ENCODE data around the gene ISLR. TPM values are rescaled to one million over a fixed set of nuclear protein-coding genes. Genes with fewer than 3 reads are reported as not detected.

Gene ISLR
- total and polyA plus RNA-seq, 7 experiments from 2014 or later, result not detected

GRCh38 chr15:74128785-74129585 is 44.5 kb upstream of the ISLR start:
- Mint-ChIP-seq H3K27ac (peak overlapping the region in 1 of 9 donors; percentile 80), H3K4me1 (peaks cover 12 to 30% (median 20%) of the 10 kb centered on the region in 7 donors), H3K36me3 (peaks cover 0 to 6% (median 0%) of the 10 kb centered on the region in 5 donors), H3K27me3 (peaks cover 56 to 84% (median 68%) of the 10 kb centered on the region in 5 donors), H3K9me3 (peaks cover 0 to 2% (median 0%) of the 10 kb centered on the region in 11 donors), H3K4me3 (peak overlapping the region in 5 of 10 donors; percentile 29 to 72 (median 40))
- ATAC-seq (no peak), DNase-seq (no peak)
- Histone ChIP-seq H3K4me1 (ENCODE audit: control insufficient read depth in 2 of 2, insufficient read depth in 2 of 2, low read length in 2 of 2) (peaks cover 4 to 11% of the 10 kb centered on the region in 2 donors), H3K27ac (ENCODE audit: low read depth, low read length) (no peak overlapping the region), H3K9me3 (ENCODE audit: control insufficient read depth in 2 of 3, low read length in 3 of 3) (no peaks in the 10 kb centered on the region), H3K36me3 (ENCODE audit: control insufficient read depth in 2 of 3, insufficient read depth in 3 of 3, low read length in 3 of 3) (no peaks in the 10 kb centered on the region), H3K27me3 (ENCODE audit: control insufficient read depth in 2 of 2, insufficient read depth in 2 of 2, low read length in 2 of 2) (peaks cover 0 to 13% of the 10 kb centered on the region in 2 donors), H3K4me3 (ENCODE audit: low read length) (no peak overlapping the region)
- POLR2A ChIA-PET, result no interaction called here
- CTCF ChIA-PET, result interaction anchor here (0.6 to 3.0 kb wide), 3 partner anchors 128 to 193 kb away, joined by 3 to 21 read pairs (median 5); no protein-coding TSS in a partner anchor
- intact Hi-C loops (cut with micrococcal nuclease), result loop anchor here in 1 of 2 donors (5.0 kb wide), 1 partner anchor 157 kb away; no protein-coding TSS in a partner anchor

GRCh38 chr15:74129586-74130154 is 43.8 kb upstream of the ISLR start:
- Mint-ChIP-seq H3K4me3 (peak overlapping the region in 6 of 10 donors; percentile 29 to 72 (median 40)), H3K27ac (peak overlapping the region in 1 of 9 donors; percentile 80), H3K27me3 (peaks cover 55 to 86% (median 65%) of the 10 kb centered on the region in 5 donors), H3K4me1 (peaks cover 12 to 34% (median 23%) of the 10 kb centered on the region in 7 donors), H3K36me3 (peaks cover 0 to 6% (median 0%) of the 10 kb centered on the region in 5 donors), H3K9me3 (peaks cover 0 to 2% (median 0%) of the 10 kb centered on the region in 11 donors)
- CTCF ChIA-PET, result interaction anchor here (0.6 to 3.0 kb wide), 2 partner anchors 129 to 193 kb away, joined by 5 to 21 read pairs; no protein-coding TSS in a partner anchor
- Histone ChIP-seq H3K27me3 (ENCODE audit: control insufficient read depth in 2 of 2, insufficient read depth in 2 of 2, low read length in 2 of 2) (peaks cover 0 to 16% of the 10 kb centered on the region in 2 donors), H3K9me3 (ENCODE audit: control insufficient read depth in 2 of 3, low read length in 3 of 3) (no peaks in the 10 kb centered on the region), H3K4me1 (ENCODE audit: control insufficient read depth in 2 of 2, insufficient read depth in 2 of 2, low read length in 2 of 2) (peaks cover 4 to 12% of the 10 kb centered on the region in 2 donors), H3K36me3 (ENCODE audit: control insufficient read depth in 2 of 3, insufficient read depth in 3 of 3, low read length in 3 of 3) (no peaks in the 10 kb centered on the region), H3K4me3 (ENCODE audit: low read length) (no peak overlapping the region), H3K27ac (ENCODE audit: low read depth, low read length) (no peak overlapping the region)
- POLR2A ChIA-PET, result no interaction called here
- ATAC-seq, result no peak
- intact Hi-C loops (cut with micrococcal nuclease), result loop anchor here in 1 of 2 donors (5.0 kb wide), 1 partner anchor 157 kb away; no protein-coding TSS in a partner anchor
- DNase-seq, result no peak

DNA sequence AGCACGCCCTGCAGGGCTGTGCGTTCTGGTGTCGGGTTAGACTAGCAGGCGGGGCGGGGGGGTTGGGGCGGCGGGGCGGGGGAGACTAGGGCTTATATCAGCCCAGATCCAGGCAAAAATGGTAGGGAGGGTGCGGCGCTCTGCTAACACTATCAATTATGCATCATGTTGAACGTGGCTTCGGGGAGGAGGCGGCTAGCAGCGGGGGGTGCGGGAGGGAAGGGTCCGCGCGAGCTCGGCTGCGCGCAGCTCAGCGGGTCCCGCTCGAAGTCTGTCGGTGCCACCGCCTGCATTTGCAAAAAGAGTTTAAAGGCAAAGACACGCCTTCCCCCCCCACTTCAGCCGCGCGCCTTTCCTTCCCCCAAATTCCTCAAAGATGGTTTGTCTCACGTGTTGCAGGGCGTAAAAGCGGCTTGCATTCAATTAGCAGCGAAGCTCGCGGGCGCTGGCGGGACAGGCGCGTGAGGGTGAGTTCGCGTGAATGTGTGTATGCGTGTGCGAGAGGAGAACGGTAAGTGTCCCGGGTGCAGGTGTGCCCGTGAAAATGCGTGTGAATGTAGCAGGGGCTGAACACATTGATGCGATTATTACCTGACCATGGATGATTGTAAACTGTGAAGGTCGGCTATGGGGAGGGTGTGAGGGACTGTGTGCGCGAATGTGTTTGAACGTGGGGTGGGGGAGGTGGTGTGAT is 43.2 kb upstream of the ISLR start, which contains the start of gene ISLR2:
ISLR2 (plus strand) TSS at position 432 of the 694 bp plus-strand sequence. CDS start 2,169 bp downstream, outside the sequence.
- ChIA-PET POLR2A (no interaction called here), CTCF (interaction anchor here (3.0 kb wide), 1 partner anchor 192 kb away, joined by 21 read pairs; no protein-coding TSS in a partner anchor)
- H3K27ac Mint-ChIP-seq, result peak within 1 kb of the TSS in 2 of 9 donors; percentile 51 to 80
- H3K4me3 ChIP-seq (ENCODE audit: low read length), result no peak within 1 kb of the TSS
- peak within 1 kb of the TSS in 7 of 10 donors; percentile 29 to 72 (median 40) for H3K4me3 Mint-ChIP-seq
- peaks cover 0 to 8% (median 0%) of the 10 kb centered on the region in 5 donors for H3K36me3 Mint-ChIP-seq
- peaks cover 0 to 20% of the 10 kb centered on the region in 2 donors for H3K27me3 ChIP-seq (ENCODE audit: control insufficient read depth in 2 of 2, insufficient read depth in 2 of 2, low read length in 2 of 2)
- no peaks in the 10 kb centered on the region for H3K9me3 ChIP-seq (ENCODE audit: control insufficient read depth in 2 of 3, low read length in 3 of 3)
- peaks cover 17 to 40% (median 29%) of the 10 kb centered on the region in 7 donors for H3K4me1 Mint-ChIP-seq
- H3K27me3 Mint-ChIP-seq, result peaks cover 60 to 90% (median 67%) of the 10 kb centered on the region in 5 donors
- no peak within 1 kb of the TSS for H3K27ac ChIP-seq (ENCODE audit: low read depth, low read length)
- H3K9me3 Mint-ChIP-seq, result peaks cover 0 to 2% (median 0%) of the 10 kb centered on the region in 11 donors
- H3K4me1 ChIP-seq (ENCODE audit: control insufficient read depth in 2 of 2, insufficient read depth in 2 of 2, low read length in 2 of 2), result peaks cover 4 to 16% of the 10 kb centered on the region in 2 donors
- no peak for DNase-seq
- intact Hi-C loops (cut with micrococcal nuclease), result no loop called here
- ATAC-seq, result no peak
- no peaks in the 10 kb centered on the region for H3K36me3 ChIP-seq (ENCODE audit: control insufficient read depth in 2 of 3, insufficient read depth in 3 of 3, low read length in 3 of 3)

GRCh38 chr15:74130849-74131627 is 42.5 kb upstream of the ISLR start:
- intact Hi-C loops (cut with micrococcal nuclease), result no loop called here
- no peaks in the 10 kb centered on the region for H3K36me3 ChIP-seq (ENCODE audit: control insufficient read depth in 2 of 3, insufficient read depth in 3 of 3, low read length in 3 of 3)
- no peaks in the 10 kb centered on the region for H3K9me3 ChIP-seq (ENCODE audit: control insufficient read depth in 2 of 3, low read length in 3 of 3)
- peaks cover 54 to 89% (median 67%) of the 10 kb centered on the region in 5 donors for H3K27me3 Mint-ChIP-seq
- H3K4me3 ChIP-seq (ENCODE audit: low read length), result no peak overlapping the region
- peaks cover 0 to 8% (median 0%) of the 10 kb centered on the region in 5 donors for H3K36me3 Mint-ChIP-seq
- H3K9me3 Mint-ChIP-seq, result peaks cover 0 to 2% (median 0%) of the 10 kb centered on the region in 11 donors
- no peak for DNase-seq
- H3K4me1 ChIP-seq (ENCODE audit: control insufficient read depth in 2 of 2, insufficient read depth in 2 of 2, low read length in 2 of 2), result peaks cover 8 to 21% of the 10 kb centered on the region in 2 donors
- H3K4me3 Mint-ChIP-seq, result peak overlapping the region in 2 of 10 donors; percentile 44 to 72
- no peak overlapping the region for H3K27ac ChIP-seq (ENCODE audit: low read depth, low read length)
- H3K4me1 Mint-ChIP-seq, result peaks cover 17 to 40% (median 29%) of the 10 kb centered on the region in 7 donors
- CTCF ChIA-PET, result no interaction called here
- POLR2A ChIA-PET, result no interaction called here
- H3K27ac Mint-ChIP-seq, result peak overlapping the region in 2 of 9 donors; percentile 51 to 90
- peaks cover 0 to 20% of the 10 kb centered on the region in 2 donors for H3K27me3 ChIP-seq (ENCODE audit: control insufficient read depth in 2 of 2, insufficient read depth in 2 of 2, low read length in 2 of 2)
- no peak for ATAC-seq

DNA sequence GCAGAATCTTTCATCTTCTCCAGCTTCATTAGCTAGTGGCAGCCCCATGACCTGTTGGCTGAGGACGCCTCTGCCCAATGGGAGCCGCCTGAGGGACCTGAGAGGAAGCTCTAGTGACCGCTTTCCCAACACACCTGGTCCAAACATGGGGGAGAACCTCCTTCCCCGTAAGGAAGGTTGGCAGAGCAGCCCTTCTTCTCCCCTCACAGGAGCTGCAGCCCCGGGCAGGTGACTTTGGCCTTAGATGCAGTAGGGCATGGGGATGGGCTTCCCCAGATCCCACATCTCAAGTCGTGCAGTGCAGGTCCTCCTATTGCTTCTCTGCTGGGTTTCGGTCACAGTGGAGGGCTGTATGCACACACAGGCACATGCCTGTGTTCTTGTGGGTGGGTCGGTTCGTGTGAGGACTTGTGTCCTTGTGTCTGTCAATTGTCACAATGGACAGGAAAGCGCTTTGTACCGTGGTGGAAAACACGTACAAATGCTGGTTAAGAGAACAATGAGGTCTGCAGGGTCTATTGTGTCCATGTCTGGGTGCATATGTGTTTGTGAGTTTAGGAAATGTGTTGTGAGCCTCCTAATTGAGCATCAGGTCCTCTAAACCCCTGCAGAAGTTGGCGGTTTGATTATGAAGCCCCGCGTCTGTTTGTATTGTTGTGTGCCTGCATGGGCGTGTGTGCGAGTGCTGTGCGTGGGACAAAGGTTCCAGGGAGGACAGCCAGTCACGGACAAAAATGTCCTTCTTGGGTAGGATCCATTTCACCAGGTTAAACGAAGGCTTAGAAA is 41.7 kb upstream of the ISLR start:
- no peak for DNase-seq
- H3K4me3 ChIP-seq (ENCODE audit: low read length), result no peak overlapping the region
- Mint-ChIP-seq H3K27me3 (peaks cover 53 to 90% (median 65%) of the 10 kb centered on the region in 5 donors), H3K36me3 (peaks cover 0 to 8% (median 0%) of the 10 kb centered on the region in 5 donors), H3K9me3 (peaks cover 0 to 2% (median 0%) of the 10 kb centered on the region in 11 donors), H3K4me3 (peak overlapping the region in 4 of 10 donors; percentile 12 to 51 (median 18)), H3K27ac (peak overlapping the region in 2 of 9 donors; percentile 70 to 90), H3K4me1 (peaks cover 21 to 44% (median 32%) of the 10 kb centered on the region in 7 donors)
- intact Hi-C loops (cut with micrococcal nuclease), result no loop called here
- no peaks in the 10 kb centered on the region for H3K9me3 ChIP-seq (ENCODE audit: control insufficient read depth in 2 of 3, low read length in 3 of 3)
- ATAC-seq, result no peak
- ChIA-PET CTCF (no interaction called here), POLR2A (no interaction called here)
- peaks cover 0 to 22% of the 10 kb centered on the region in 2 donors for H3K27me3 ChIP-seq (ENCODE audit: control insufficient read depth in 2 of 2, insufficient read depth in 2 of 2, low read length in 2 of 2)
- H3K4me1 ChIP-seq (ENCODE audit: control insufficient read depth in 2 of 2, insufficient read depth in 2 of 2, low read length in 2 of 2), result peaks cover 8 to 25% of the 10 kb centered on the region in 2 donors
- no peaks in the 10 kb centered on the region for H3K36me3 ChIP-seq (ENCODE audit: control insufficient read depth in 2 of 3, insufficient read depth in 3 of 3, low read length in 3 of 3)
- H3K27ac ChIP-seq (ENCODE audit: low read depth, low read length), result no peak overlapping the region
